ENCODE results near the gene TRAF1. TPM values are rescaled to one million over a fixed set of nuclear protein-coding genes. Genes with fewer than 3 reads are reported as not detected.

TRAF1 gene
- total and polyA plus RNA-seq, 10 of the 15 experiments (the other 5 are each of a cell fraction or from before 2014, with no cell fraction given), result 13.8 to 163 (median 128) TPM

DNA sequence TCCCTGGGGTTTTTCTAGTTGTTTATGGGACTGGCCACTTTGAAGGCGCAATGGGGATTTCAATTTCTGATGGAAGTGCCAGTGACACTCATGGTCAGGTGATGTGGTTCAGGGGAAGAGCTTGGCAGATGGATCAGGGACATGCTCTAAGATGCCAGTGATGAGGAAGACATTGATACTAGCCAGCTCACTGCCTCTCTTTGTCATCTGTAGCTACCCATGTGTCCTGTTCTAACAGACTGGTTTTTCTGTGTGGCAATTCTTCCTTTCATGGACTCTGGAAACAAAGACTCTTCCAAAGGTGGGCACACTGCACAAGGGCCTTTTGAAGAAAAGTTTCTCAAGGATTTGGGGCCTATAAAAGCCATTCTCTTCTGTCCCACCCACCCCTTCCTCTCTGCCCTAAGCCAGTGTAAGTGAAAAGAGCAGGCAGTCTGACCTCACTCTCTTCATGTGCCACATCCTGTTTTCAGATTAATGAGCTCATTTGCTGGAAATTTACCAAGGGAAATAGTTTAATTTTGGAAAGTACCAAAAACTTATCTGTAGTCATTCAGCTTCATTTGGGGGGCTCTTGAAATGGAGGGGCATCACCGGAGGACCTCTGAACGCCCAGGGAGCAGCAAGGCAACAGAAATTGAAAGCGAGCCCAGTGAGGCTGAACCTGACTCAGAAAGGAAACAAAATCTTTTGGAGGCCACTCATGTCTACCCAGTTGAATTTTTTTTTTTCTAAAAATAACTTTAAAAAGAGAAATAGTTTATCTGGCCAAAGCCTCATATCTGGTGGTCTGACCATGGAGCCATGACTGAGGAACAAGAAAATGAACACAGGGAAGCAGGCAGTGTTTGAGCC is 4.9 kb upstream of the TRAF1 start (continued):
- TF ChIP-seq ATF7 (IDR thresholded peaks at IDR 0.05; ENCODE audit: low read depth) (peak; percentile 99), EGR1 (IDR thresholded peaks at IDR 0.05; ENCODE audit: borderline replicate concordance in 1 of 2, low read depth in 2 of 2, low read length in 2 of 2) (peak in 1 of 2 experiments; percentile 38; a peak in 1 of 3 replicates), STAT3 (IDR thresholded peaks at IDR 0.05; ENCODE audit: low read depth, low read length) (peak; percentile 34; the same call in 1 of the 2 replicates), PAX5 (IDR thresholded peaks at IDR 0.05; ENCODE audit: borderline replicate concordance, low read depth, low read length) (peak; percentile 89; the same call in 1 of the 2 replicates), NFYA (IDR thresholded peaks at IDR 0.05; ENCODE audit: borderline replicate concordance, low read depth, low read length) (no peak), RB1 (IDR thresholded peaks at IDR 0.05; ENCODE audit: borderline replicate concordance) (no peak), NR2F1 (conservative IDR thresholded peaks at IDR 0.05) (peak; percentile 85), BACH1 (IDR thresholded peaks at IDR 0.05; ENCODE audit: borderline replicate concordance) (no peak), SMC3 (IDR thresholded peaks at IDR 0.05; ENCODE audit: borderline replicate concordance, low read length) (0 out of 2 replicates have a peak, but pooled peaks have one; percentile 16), CHD4 (IDR thresholded peaks at IDR 0.05) (no peak), NFIC (IDR thresholded peaks at IDR 0.05; ENCODE audit: low read depth, low read length) (no peak), FOXM1 (IDR thresholded peaks at IDR 0.05; ENCODE audit: low read depth, low read length) (no peak)
- TF ChIP-seq, protein P1, sequence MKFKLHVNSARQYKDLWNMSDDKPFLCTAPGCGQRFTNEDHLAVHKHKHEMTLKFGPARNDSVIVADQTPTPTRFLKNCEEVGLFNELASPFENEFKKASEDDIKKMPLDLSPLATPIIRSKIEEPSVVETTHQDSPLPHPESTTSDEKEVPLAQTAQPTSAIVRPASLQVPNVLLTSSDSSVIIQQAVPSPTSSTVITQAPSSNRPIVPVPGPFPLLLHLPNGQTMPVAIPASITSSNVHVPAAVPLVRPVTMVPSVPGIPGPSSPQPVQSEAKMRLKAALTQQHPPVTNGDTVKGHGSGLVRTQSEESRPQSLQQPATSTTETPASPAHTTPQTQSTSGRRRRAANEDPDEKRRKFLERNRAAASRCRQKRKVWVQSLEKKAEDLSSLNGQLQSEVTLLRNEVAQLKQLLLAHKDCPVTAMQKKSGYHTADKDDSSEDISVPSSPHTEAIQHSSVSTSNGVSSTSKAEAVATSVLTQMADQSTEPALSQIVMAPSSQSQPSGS (IDR thresholded peaks at IDR 0.05; ENCODE audit: low read length), result no peak
- TF ChIP-seq, protein P2, sequence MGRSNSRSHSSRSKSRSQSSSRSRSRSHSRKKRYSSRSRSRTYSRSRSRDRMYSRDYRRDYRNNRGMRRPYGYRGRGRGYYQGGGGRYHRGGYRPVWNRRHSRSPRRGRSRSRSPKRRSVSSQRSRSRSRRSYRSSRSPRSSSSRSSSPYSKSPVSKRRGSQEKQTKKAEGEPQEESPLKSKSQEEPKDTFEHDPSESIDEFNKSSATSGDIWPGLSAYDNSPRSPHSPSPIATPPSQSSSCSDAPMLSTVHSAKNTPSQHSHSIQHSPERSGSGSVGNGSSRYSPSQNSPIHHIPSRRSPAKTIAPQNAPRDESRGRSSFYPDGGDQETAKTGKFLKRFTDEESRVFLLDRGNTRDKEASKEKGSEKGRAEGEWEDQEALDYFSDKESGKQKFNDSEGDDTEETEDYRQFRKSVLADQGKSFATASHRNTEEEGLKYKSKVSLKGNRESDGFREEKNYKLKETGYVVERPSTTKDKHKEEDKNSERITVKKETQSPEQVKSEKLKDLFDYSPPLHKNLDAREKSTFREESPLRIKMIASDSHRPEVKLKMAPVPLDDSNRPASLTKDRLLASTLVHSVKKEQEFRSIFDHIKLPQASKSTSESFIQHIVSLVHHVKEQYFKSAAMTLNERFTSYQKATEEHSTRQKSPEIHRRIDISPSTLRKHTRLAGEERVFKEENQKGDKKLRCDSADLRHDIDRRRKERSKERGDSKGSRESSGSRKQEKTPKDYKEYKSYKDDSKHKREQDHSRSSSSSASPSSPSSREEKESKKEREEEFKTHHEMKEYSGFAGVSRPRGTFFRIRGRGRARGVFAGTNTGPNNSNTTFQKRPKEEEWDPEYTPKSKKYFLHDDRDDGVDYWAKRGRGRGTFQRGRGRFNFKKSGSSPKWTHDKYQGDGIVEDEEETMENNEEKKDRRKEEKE (IDR thresholded peaks at IDR 0.05), result no peak
- TF ChIP-seq, protein P3, sequence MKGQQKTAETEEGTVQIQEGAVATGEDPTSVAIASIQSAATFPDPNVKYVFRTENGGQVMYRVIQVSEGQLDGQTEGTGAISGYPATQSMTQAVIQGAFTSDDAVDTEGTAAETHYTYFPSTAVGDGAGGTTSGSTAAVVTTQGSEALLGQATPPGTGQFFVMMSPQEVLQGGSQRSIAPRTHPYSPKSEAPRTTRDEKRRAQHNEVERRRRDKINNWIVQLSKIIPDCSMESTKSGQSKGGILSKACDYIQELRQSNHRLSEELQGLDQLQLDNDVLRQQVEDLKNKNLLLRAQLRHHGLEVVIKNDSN (IDR thresholded peaks at IDR 0.05; ENCODE audit: borderline replicate concordance, extremely low read length, insufficient read depth, low read depth, low read length), result no peak
- TF ChIP-seq, protein P4, sequence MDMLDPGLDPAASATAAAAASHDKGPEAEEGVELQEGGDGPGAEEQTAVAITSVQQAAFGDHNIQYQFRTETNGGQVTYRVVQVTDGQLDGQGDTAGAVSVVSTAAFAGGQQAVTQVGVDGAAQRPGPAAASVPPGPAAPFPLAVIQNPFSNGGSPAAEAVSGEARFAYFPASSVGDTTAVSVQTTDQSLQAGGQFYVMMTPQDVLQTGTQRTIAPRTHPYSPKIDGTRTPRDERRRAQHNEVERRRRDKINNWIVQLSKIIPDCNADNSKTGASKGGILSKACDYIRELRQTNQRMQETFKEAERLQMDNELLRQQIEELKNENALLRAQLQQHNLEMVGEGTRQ (IDR thresholded peaks at IDR 0.05; ENCODE audit: borderline replicate concordance, low read depth, low read length), result no peak
- TF ChIP-seq, protein P5, sequence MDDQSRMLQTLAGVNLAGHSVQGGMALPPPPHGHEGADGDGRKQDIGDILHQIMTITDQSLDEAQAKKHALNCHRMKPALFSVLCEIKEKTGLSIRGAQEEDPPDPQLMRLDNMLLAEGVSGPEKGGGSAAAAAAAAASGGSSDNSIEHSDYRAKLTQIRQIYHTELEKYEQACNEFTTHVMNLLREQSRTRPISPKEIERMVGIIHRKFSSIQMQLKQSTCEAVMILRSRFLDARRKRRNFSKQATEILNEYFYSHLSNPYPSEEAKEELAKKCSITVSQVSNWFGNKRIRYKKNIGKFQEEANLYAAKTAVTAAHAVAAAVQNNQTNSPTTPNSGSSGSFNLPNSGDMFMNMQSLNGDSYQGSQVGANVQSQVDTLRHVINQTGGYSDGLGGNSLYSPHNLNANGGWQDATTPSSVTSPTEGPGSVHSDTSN (IDR thresholded peaks at IDR 0.05; ENCODE audit: insufficient replicate concordance, low read depth, low read length), result no peak
- TF ChIP-seq, protein P6, sequence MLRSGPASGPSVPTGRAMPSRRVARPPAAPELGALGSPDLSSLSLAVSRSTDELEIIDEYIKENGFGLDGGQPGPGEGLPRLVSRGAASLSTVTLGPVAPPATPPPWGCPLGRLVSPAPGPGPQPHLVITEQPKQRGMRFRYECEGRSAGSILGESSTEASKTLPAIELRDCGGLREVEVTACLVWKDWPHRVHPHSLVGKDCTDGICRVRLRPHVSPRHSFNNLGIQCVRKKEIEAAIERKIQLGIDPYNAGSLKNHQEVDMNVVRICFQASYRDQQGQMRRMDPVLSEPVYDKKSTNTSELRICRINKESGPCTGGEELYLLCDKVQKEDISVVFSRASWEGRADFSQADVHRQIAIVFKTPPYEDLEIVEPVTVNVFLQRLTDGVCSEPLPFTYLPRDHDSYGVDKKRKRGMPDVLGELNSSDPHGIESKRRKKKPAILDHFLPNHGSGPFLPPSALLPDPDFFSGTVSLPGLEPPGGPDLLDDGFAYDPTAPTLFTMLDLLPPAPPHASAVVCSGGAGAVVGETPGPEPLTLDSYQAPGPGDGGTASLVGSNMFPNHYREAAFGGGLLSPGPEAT (IDR thresholded peaks at IDR 0.05; ENCODE audit: low read depth), result peak; percentile 99
